ENCODE results near the gene ADIRF.

DNA sequence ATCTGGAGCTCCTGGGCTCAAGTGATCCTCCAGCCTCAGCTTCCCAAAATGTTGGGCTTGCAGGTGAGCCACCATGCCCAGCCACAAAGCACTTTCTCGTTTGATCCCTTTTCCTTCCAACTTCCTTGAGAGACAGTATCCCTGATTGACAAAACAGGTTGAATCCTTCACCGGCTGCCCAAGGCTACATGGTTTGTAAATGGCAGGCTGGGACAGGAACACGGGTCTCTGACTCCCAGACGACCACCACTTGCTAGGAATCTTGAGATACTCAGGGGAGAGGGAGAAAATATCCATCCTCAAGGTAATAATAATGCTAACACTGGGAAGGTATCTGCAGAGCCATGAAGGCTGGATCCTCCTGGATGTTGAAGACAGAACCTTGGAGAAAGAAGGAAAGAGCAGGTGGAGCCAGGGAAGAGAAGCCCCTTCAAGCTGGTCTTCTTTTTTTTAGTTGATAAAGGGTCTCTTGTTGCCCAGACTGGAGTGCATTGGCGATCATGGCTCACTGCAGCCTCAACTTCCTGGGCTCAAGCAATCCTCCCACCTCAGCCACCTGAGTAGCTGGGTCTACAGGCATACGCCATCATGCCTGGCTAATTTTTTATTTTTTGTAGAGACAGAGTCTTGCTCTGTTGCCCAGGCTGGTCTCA is 30.7 kb upstream of the ADIRF start:
- TF ChIP-seq CTCF (IDR thresholded peaks at IDR 0.05; ENCODE audit: insufficient read depth, low read depth, low read length): no peak
- TF ChIP-seq EZH2 (IDR thresholded peaks at IDR 0.05; ENCODE audit: insufficient read depth, low read length): no peak

Measured in astrocyte (in vitro differentiated cells and primary cell).